Gastrocnemius medialis (tissue), 4 donors: Measurements from ENCODE around the gene TDP2.

Source experiments
- POLR2A ChIP-seq, 2 donors: fragments of 450-650 bp; IDR thresholded peaks; one replicate each; pipeline ENCODE4 v1.6.1; 2017; ENCODE audit warnings: antibody characterized with exemption in 2 of 2, mild to moderate bottlenecking in 2 of 2, moderate library complexity in 2 of 2
- TF ChIP-seq, protein P1 (sequence below), 5 experiments: fragments of 450-650 bp in 3 of 5; fragments of 200-600 bp in 2 of 5; sonication (generic) in 2 of 5; IDR thresholded peaks in 4 of 5; conservative IDR thresholded peaks in 1 of 5; 1 replicate in 4 of 5; 2 replicates in 1 of 5; pipeline ENCODE4 v1.5.1; 2016 to 2019; ENCODE audit warnings: antibody characterized with exemption in 5 of 5, mild to moderate bottlenecking in 3 of 5, moderate library complexity in 3 of 5

DNA sequence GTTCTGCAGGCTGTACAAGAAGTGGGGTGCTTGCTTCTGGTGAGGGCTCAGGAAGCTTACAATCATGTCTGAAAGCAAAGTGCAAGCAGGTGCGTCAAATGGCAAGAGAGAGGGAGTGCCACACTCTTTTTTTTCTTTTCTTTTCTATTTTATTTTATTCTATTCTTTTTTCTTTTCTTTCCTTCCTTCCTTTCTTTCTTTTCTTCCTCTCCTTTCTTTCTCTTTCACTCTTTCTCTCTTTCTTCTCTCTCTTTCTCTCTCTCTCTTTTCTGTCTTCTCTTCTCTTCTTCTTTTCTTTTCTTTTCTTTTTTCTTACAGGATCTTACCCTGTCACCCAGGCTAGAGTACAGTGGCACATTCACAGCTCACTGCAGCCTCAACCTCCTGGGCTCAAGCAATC lies 19.7 kb upstream of the TDP2 start:
- TF ChIP-seq POLR2A (IDR thresholded peaks at IDR 0.05), result no peak
- TF ChIP-seq, protein P1, sequence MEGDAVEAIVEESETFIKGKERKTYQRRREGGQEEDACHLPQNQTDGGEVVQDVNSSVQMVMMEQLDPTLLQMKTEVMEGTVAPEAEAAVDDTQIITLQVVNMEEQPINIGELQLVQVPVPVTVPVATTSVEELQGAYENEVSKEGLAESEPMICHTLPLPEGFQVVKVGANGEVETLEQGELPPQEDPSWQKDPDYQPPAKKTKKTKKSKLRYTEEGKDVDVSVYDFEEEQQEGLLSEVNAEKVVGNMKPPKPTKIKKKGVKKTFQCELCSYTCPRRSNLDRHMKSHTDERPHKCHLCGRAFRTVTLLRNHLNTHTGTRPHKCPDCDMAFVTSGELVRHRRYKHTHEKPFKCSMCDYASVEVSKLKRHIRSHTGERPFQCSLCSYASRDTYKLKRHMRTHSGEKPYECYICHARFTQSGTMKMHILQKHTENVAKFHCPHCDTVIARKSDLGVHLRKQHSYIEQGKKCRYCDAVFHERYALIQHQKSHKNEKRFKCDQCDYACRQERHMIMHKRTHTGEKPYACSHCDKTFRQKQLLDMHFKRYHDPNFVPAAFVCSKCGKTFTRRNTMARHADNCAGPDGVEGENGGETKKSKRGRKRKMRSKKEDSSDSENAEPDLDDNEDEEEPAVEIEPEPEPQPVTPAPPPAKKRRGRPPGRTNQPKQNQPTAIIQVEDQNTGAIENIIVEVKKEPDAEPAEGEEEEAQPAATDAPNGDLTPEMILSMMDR (IDR thresholded peaks at IDR 0.05 in 4 of 5, conservative IDR thresholded peaks at IDR 0.05 in 1 of 5), result no peak
